ENCODE measurements around the gene KIF5A.
"Not testable (repeated sequence)": the region's sequence is repeated elsewhere in the genome, so short reads cannot be mapped to it uniquely, and the experiment has no call there.

Gene KIF5A

DNA sequence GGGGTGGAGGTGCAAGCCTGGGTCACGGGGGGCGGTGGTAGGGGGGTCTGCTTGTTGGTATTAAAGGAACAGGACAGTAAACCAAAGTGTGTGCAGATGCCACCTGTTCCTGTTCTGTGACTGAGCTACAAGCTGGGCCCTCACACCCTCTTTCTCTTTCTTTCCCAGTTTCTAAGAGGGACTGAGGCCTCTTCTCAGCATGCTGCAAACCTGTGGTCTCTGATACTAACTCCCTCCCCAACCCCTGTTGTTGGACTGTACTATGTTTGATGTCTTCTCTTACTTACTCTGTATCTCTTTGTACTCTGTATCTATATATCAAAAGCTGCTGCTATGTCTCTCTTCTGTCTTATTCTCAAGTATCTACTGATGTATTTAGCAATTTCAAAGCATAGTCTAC is 34.2 kb downstream of the KIF5A start:
- no peak for DNase-seq (ENCODE audit: low read depth)

GRCh38 chr12:57584690-57585089 is 34.8 kb downstream of the KIF5A start:
- DNase-seq (ENCODE audit: low read depth) = no peak

DNA sequence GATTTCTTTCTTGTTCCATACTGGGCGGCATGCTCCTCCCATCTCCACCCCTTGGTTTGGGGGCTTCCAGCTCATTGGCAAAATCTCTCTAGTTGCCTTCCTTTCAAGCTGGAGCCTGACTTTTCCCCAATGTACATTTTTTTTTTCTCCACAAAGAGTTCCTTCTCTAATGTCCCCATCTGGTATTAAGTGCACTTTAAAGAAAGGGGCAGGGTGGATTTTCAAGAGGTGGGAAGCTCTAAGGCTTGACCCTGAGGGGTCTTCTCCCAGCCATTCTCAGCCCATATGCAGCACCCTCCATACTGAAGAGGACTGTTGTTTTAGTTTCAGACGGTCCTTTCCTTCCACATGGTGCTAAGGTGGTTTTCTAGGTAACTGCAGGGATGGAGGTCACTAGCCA is 35.3 kb downstream of the KIF5A start:
- DNase-seq (ENCODE audit: low read depth) = no peak

DNA sequence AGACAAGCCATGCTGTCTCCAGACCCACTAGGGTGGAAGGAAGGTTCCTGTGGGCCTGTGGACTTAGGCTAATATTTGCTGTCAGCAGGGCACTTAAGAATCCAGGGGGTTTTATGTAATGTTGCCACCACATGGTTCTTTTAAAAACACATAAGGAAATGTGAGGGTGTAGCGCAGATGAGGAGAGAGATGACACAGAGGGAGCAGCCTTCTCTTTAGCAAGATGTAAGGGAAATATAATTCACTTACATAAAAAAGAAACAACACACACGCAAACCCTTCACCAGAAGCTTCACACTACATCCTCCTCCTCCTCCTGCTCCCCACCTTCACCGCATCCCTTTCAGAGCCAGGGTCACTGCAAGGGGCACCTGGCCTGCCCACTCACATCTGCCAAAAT is 36.3 kb downstream of the KIF5A start:
- DNase-seq (ENCODE audit: low read depth) = no peak

DNA sequence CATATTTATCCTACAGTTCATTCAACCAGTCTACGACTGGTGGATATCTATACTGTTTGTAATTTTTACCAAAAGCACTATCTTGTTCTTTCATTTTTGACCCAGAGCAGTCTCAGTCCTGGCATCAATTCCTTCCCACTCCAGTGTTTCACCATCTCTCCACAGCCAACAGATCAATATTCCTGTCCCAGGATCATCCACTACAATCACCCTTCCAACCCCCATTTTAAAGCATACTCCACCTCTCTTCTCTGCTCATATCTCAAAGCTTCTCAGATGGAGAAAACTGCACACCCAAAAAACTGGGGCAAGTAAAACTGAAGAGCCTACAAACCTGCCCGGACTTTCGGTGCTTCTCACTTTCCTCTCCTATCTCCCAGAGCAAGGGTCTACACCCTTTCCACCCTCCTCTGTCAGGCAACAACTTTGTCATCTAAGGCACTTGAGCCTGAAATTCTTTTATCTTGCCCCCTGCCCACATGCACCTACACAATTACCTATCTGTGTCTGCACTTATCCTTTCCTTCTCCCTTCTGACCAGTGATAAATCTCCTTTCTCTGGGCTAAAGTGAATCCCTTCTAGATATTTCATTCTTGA is 37.1 kb downstream of the KIF5A start:
- DNase-seq (ENCODE audit: low read depth) = no peak

GRCh38 chr12:57588951-57589610 is 39.2 kb downstream of the KIF5A start:
- DNase-seq (ENCODE audit: low read depth) = not testable (repeated sequence)

GRCh38 chr12:57590479-57590863 is 40.6 kb downstream of the KIF5A start:
- DNase-seq (ENCODE audit: low read depth) = no peak

DNA sequence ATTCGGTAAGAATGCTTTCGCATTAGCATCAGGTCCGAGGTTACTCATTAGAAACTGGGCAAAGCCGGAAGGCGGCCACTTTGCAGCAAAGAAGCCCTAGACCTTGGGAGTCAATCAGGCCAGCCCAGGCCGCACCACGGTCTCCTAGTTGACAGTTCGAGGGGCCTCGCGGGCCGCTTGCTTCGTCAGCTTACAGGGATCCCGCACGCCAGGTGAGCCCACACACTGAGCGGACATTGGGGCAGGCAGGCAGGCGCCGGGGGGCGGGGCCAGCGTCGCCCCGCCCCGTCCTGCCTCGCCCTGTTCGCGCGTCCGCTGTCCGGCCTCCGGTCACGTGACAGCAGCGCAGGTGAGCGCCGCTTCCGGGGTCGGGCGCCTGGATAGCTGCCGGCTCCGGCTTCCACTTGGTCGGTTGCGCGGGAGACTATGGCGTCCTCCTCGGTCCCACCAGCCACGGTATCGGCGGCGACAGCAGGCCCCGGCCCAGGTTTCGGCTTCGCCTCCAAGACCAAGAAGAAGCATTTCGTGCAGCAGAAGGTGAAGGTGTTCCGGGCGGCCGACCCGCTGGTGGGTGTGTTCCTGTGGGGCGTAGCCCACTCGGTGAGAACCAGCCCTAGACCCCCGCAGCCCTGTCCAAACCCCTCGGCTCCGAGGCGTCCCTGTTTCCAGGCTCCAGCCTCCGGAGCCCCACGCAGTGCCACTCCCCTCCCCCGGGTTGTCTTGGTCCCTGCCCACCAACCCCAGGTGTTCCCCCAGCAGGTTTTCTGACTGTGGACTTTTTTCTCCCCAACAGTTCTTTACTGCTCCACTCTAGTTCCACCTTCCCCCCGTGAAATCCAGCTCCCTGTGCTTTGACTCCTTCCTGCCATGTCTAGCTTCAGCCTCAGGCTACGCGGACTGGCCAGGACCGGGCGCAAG is 41.3 kb downstream of the KIF5A start, which contains the start of gene PIP4K2C:
PIP4K2C (plus strand) TSS at position 329 of the 918 bp plus-strand sequence; CDS start at position 427, 98 bp downstream.
- DNase-seq (ENCODE audit: low read depth) = peak; percentile 58

DNA sequence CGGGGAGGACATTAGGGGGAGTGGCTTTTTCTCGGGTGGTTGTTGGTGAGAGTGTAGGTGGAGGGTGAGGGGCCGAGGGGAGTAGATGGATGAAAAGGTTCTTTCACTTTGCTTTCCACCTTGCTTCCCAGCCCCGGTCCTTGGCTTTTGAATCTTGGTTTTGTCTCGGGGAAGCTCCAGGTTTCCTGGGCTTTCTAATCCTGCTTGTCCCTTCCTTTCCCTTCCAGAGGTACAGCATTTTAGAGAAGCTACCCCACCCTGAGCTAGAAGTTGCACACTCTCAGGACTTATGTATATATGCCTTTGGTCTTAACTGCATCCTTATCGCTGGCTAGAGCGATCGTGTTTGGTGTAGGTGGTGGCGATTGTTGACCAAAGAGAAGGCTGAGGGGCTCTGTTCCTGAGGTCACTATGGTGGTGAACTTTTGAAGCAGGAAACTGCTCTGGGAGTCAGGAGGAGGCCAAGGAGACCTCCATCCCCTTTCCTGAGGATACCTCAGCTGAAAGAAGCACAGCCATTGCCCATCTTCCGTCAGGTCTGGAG is 42.0 kb downstream of the KIF5A start:
- DNase-seq (ENCODE audit: low read depth) = no peak

- DNase-seq (ENCODE audit: low read depth) = no peak
Observed at GRCh38 chr12:57592551-57593165, 42.8 kb downstream of the KIF5A start.

- DNase-seq (ENCODE audit: low read depth) = no peak
Observed at GRCh38 chr12:57593187-57593586, 43.3 kb downstream of the KIF5A start.

- no peak for DNase-seq (ENCODE audit: low read depth)
Observed at GRCh38 chr12:57600395-57600794, 50.6 kb downstream of the KIF5A start.

DNA sequence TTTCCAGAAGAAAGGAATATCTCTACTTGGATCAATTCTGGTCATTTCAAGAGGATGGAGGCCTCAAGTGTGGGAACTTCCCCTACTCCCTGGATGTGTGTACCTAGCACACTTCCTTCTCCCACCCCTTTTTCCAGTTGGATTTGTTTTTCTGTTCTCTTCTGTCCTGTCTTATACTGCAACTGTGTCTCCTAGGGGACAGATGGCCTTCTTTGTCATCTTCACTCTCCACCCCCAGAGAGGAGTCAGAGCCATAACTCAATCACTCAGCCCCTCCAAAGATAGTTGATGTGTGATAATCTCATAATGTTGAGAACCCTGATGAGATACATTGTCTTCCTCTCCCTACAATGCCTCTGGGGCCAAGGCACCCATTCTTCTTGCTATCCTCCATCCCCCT is 52.7 kb downstream of the KIF5A start:
- no peak for DNase-seq (ENCODE audit: low read depth)

- no peak for DNase-seq (ENCODE audit: low read depth)
Observed at GRCh38 chr12:57603324-57603723, 53.5 kb downstream of the KIF5A start.

- no peak for DNase-seq (ENCODE audit: low read depth)
Observed at GRCh38 chr12:57603815-57604453, 54.1 kb downstream of the KIF5A start.

- no peak for DNase-seq (ENCODE audit: low read depth)
Observed at GRCh38 chr12:57604454-57604991, 54.7 kb downstream of the KIF5A start, which contains the start of gene DTX3. Gene DTX3, plus strand, starts transcription at chr12:57604824. Its CDS starts 1,694 bp downstream, at chr12:57606518.

- no peak for DNase-seq (ENCODE audit: low read depth)
Observed at GRCh38 chr12:57604992-57605810, 55.4 kb downstream of the KIF5A start.

GRCh38 chr12:57605811-57606311 is 56.0 kb downstream of the KIF5A start:
- no peak for DNase-seq (ENCODE audit: low read depth)

DNA sequence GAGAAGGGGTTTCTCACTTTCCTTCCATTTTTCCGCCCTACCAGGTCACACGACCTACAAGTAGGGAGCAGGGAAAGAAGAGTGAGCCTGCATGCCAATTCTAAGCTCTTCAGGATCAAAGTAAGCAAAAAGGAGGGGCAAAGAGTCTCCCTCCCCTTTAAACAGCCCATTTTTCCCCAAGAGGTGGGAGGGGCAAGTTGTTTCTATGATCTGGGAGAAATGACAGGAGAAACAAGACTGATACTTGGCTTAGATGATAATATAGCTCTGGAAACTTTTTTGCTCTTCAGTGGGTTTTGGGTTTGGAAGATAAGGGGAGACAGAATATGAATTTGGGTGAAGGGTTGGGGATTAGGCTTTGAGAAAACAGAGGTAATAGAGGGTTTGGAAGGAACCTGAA is 56.6 kb downstream of the KIF5A start:
- DNase-seq (ENCODE audit: low read depth) = no peak

DNA sequence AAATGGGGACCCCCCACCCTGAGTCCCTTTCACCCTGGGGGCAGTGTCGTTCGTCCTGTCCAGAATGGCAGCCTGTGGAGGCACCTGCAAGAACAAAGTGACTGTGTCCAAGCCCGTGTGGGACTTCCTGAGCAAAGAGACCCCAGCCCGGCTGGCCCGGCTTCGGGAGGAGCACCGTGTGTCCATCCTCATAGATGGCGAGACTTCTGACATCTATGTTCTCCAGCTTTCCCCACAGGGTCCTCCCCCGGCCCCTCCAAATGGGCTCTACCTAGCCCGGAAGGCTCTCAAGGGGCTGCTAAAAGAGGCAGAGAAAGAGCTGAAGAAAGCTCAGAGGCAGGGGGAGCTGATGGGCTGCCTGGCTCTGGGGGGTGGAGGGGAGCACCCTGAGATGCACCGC is 57.0 kb downstream of the KIF5A start:
- no peak for DNase-seq (ENCODE audit: low read depth)
